ENCODE results near the gene CLTA.

The CLTA gene

GRCh38 chr9:36249189-36249588, 58.5 kb downstream of the CLTA start:
- H2AFZ ChIP-seq (ENCODE audit: low read length), result no peak overlapping the region
- no peak overlapping the region for H3K4me3 ChIP-seq (ENCODE audit: low read depth, low read length, poor library complexity, severe bottlenecking)
- H3K36me3 ChIP-seq (ENCODE audit: insufficient read depth, low read length), result peaks cover 10% of the 10 kb centered on the region; the same call in 1 of the 2 replicates
- no peak overlapping the region for H3K4me2 ChIP-seq (ENCODE audit: low read length)
- no peaks in the 10 kb centered on the region for H3K79me2 ChIP-seq (ENCODE audit: insufficient read depth, low read length)
- no peaks in the 10 kb centered on the region for H3F3A ChIP-seq (ENCODE audit: insufficient read depth, low read length)
- no peaks in the 10 kb centered on the region for H3K27me3 ChIP-seq (ENCODE audit: insufficient read depth, low read length)
- no peaks in the 10 kb centered on the region for H3K9me2 ChIP-seq (ENCODE audit: low read depth, low read length)
- H3K9me3 ChIP-seq (ENCODE audit: low read length), result no peaks in the 10 kb centered on the region
- H3K9ac ChIP-seq (ENCODE audit: low read length), result no peak overlapping the region
- no peaks in the 10 kb centered on the region for H3K4me1 ChIP-seq (ENCODE audit: insufficient read depth, low read length, severe bottlenecking)
- no peaks in the 10 kb centered on the region for H4K20me1 ChIP-seq (ENCODE audit: insufficient read depth, low read length)
- no peak overlapping the region for H3K27ac ChIP-seq (ENCODE audit: low read depth, low read length, poor library complexity, severe bottlenecking)
- TF ChIP-seq EZH2 (IDR thresholded peaks at IDR 0.05; ENCODE audit: borderline replicate concordance, low read length), result no peak
- no peak for TF ChIP-seq CTCF (IDR thresholded peaks at IDR 0.05; ENCODE audit: low read length)

- Histone ChIP-seq H3K9ac (ENCODE audit: low read length) (no peak overlapping the region), H3K9me3 (ENCODE audit: low read length) (no peaks in the 10 kb centered on the region), H3F3A (ENCODE audit: insufficient read depth, low read length) (no peaks in the 10 kb centered on the region), H3K9me2 (ENCODE audit: low read depth, low read length) (no peaks in the 10 kb centered on the region), H3K36me3 (ENCODE audit: insufficient read depth, low read length) (peaks cover 10% of the 10 kb centered on the region; the same call in 1 of the 2 replicates), H3K4me3 (ENCODE audit: low read depth, low read length, poor library complexity, severe bottlenecking) (no peak overlapping the region), H3K79me2 (ENCODE audit: insufficient read depth, low read length) (no peaks in the 10 kb centered on the region), H3K4me1 (ENCODE audit: insufficient read depth, low read length, severe bottlenecking) (no peaks in the 10 kb centered on the region), H3K27me3 (ENCODE audit: insufficient read depth, low read length) (no peaks in the 10 kb centered on the region), H3K27ac (ENCODE audit: low read depth, low read length, poor library complexity, severe bottlenecking) (no peak overlapping the region), H4K20me1 (ENCODE audit: insufficient read depth, low read length) (no peaks in the 10 kb centered on the region), H2AFZ (ENCODE audit: low read length) (no peak overlapping the region), H3K4me2 (ENCODE audit: low read length) (no peak overlapping the region)
- TF ChIP-seq CTCF (IDR thresholded peaks at IDR 0.05; ENCODE audit: low read length), result no peak
- TF ChIP-seq EZH2 (IDR thresholded peaks at IDR 0.05; ENCODE audit: borderline replicate concordance, low read length), result no peak
Measured at GRCh38 chr9:36250079-36250478, 59.4 kb downstream of the CLTA start.

- Histone ChIP-seq H3K27me3 (ENCODE audit: insufficient read depth, low read length) (no peaks in the 10 kb centered on the region), H3K9me2 (ENCODE audit: low read depth, low read length) (no peaks in the 10 kb centered on the region), H3K9ac (ENCODE audit: low read length) (no peak overlapping the region), H3K9me3 (ENCODE audit: low read length) (no peaks in the 10 kb centered on the region), H3K27ac (ENCODE audit: low read depth, low read length, poor library complexity, severe bottlenecking) (no peak overlapping the region), H3K36me3 (ENCODE audit: insufficient read depth, low read length) (0 out of 2 replicates have a peak, but pooled peaks cover 3% of the 10 kb centered on the region), H3K4me3 (ENCODE audit: low read depth, low read length, poor library complexity, severe bottlenecking) (no peak overlapping the region), H4K20me1 (ENCODE audit: insufficient read depth, low read length) (no peaks in the 10 kb centered on the region), H3K79me2 (ENCODE audit: insufficient read depth, low read length) (no peaks in the 10 kb centered on the region), H3K4me1 (ENCODE audit: insufficient read depth, low read length, severe bottlenecking) (no peaks in the 10 kb centered on the region), H3F3A (ENCODE audit: insufficient read depth, low read length) (no peaks in the 10 kb centered on the region), H3K4me2 (ENCODE audit: low read length) (no peak overlapping the region), H2AFZ (ENCODE audit: low read length) (no peak overlapping the region)
- no peak for TF ChIP-seq CTCF (IDR thresholded peaks at IDR 0.05; ENCODE audit: low read length)
- TF ChIP-seq EZH2 (IDR thresholded peaks at IDR 0.05; ENCODE audit: borderline replicate concordance, low read length), result no peak
Measured at GRCh38 chr9:36251428-36251827, 60.7 kb downstream of the CLTA start.

All from OCI-LY1 (cell line).